Inflammatory macrophage treated with lipopolysaccharide for 4 hours (primary cell): ENCODE results near the gene FAM184B.
"Not testable (repeated sequence)": the region's sequence is repeated elsewhere in the genome, so short reads cannot be mapped to it uniquely, and the experiment has no call there.

ENCODE experiments used
- DNase-seq: peaks from one replicate; pipeline ENCODE4 v3.0.0-alpha.2; 2020

Gene FAM184B

GRCh38 chr4:17680559-17681280 lies 100.7 kb downstream of the FAM184B start:
- DNase-seq: no peak

- no peak for DNase-seq
Measured at GRCh38 chr4:17670423-17670822, 111.0 kb downstream of the FAM184B start.

DNA sequence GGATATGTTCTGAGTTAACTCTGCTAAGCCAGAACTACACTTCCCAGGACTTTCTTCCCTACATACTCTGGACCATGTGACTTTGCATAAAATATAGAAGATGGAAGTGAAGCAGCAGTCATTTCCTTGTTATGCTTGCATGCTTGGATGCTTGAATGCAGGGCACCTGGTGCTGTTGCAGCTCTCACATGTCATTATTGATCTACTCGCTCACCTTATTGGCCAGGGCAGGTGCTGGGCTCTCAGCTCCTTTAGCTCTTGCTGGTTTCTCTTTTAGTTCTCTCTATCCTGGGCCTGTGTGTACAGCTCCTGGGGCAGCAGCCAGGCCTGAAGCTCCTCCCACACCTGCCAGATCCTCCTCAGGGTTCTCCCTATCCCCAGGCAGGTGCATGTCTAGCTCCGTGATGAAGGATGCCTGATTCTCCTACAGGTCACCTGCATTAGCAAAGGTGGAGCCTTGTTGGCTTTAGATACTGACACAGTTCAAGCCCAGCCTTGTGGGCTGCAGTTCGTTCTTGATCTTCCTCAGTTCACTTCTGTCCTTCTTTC lies 113.7 kb downstream of the FAM184B start:
- no peak for DNase-seq

DNA sequence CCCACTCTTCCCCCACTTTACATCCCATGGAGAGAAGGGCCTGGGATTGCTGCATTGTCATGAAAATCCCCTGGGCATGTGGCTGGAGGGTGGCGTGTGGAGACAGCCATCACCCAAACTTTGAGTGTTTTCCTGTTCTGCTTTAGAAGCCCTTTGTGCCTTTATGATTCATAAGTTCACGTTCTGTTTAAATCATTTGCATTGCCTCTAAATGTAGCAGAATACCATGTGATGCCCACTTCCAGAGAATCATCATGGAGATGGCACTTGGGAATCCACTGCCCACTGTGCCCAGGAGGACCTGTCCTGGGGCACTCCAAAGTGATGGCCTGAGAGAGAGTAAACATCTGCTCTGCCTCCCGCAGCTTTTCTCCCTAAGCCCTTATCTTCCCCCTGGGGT lies 114.2 kb downstream of the FAM184B start:
- no peak for DNase-seq

DNA sequence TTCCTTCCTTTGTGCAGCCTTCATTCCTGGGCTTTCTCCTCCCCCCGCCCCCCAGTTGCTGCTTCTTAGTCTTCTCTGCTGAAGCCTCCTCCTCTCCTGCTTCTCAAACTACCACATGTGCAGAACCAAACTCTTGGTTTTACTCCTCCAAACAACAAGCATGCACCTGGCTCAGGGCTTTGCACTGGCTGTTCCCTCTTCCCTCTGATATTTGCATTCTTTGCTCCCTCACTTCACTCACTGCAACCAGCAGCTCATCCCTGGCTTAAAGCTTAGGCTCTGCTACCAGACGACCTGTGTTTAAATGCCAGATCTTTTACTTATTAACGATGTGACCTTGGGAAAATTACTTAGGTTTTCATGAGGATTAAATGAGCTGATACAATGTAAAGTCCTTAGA lies 115.6 kb downstream of the FAM184B start:
- DNase-seq: no peak

GRCh38 chr4:17665346-17665745 lies 116.1 kb downstream of the FAM184B start:
- DNase-seq: no peak

DNA sequence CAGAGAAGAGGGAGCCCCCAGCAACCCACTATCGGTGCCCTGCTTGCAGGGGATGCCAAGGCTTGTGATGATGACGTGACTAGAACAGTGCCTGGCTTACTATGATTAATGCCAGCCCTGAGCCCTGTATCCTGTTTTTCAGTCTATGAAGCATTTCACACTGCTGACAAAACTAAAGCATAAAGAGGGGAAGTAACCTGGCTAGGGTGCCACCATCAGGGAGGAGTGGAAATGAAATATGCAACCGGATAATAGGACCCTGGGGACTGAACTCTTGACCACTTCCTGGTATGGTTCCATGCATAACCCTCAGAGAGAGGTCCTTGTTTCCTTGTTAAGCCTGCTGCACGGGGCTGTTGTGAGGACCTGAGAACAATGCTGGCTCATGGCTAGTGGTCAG lies 116.7 kb downstream of the FAM184B start:
- DNase-seq: peak; percentile 55

GRCh38 chr4:17662694-17663093 lies 118.7 kb downstream of the FAM184B start:
- peak; percentile 77 for DNase-seq

GRCh38 chr4:17659196-17659595 lies 122.2 kb downstream of the FAM184B start:
- not testable (repeated sequence) for DNase-seq

- DNase-seq: no peak
Measured at GRCh38 chr4:17657849-17658248, 123.6 kb downstream of the FAM184B start.

- DNase-seq: no peak
Measured at GRCh38 chr4:17657090-17657489, 124.3 kb downstream of the FAM184B start.

- no peak for DNase-seq
Measured at GRCh38 chr4:17654701-17655100, 126.7 kb downstream of the FAM184B start.

DNA sequence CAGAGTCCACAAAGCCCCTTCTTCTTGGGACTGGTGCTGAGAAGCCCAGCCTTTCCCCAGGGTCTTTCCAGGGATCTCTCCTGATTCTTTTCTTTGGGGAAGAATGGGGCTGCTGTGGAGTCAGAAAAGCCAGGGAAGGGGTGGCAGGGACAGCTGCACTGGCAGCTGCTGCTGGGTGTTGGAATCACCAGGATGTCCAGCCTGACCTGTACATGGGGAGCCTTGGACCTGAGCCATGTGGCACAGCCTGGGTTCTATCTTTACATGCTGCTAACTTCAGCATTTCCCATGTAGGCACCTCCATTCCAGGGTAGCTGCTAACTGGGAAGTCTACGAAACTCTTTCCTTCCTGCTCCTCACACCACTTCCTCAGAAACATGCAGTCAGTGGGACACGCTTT lies 131.0 kb downstream of the FAM184B start:
- no peak for DNase-seq

DNA sequence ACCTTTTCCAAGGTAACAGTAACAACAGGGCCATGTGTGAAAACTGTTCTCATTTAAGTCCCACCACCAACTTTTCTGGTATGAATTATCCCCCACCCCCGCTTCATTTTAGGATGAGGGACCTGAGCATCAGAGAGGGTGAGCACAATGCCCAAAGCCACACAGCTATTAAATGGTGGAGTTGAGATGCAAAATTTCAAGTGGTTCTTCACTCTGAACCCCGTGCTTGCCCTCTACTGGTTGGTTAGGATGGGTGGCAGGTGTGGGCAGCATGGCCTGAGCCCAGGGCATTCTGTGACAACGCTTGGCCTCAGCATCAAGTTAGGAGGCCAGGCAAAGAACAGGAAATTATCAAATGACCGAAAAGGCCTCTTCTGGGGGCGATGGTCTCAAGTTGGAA lies 133.5 kb downstream of the FAM184B start:
- DNase-seq: no peak

GRCh38 chr4:17647176-17647806 lies 134.1 kb downstream of the FAM184B start:
- no peak for DNase-seq

- DNase-seq: no peak
Measured at GRCh38 chr4:17646693-17647092, 134.7 kb downstream of the FAM184B start.

DNA sequence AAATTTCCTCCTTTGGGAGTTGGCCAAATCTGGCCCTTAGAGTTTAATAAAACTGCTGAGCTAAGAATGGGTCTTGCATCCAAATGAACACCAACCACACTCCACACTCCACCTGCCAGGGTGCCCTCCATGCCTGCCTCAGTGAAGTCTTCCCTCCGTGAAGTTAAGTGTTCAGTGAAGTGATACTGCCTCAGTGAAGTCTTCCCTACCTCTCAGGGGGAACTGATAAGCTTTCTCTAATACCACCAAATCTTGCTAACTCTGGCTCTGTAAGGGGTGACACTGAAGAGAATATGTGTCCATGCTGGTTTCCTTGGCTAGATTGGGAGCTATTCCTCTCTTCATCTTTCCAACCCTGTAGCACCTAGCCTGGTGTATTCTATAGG lies 139.0 kb downstream of the FAM184B start:
- no peak for DNase-seq

DNA sequence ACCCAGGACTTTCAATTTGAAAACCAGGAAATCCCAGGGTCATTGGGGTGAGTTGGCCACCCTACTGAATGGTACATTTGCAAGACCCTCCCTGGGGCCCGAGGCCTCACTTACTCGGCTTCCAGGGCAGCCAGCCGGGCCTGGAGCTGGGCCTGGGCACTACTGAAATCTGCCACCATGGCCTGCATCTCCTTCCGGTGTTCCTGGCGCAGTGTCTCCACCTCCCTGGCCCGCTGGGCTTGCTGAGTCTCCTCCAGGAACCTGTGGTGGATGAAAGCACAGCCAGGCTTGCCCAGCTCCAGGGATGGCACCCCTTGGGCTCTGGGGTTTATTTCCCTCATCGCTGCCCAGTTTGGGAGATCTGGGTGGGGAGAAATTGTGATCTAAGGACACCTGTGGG lies 142.3 kb downstream of the FAM184B start:
- no peak for DNase-seq

DNA sequence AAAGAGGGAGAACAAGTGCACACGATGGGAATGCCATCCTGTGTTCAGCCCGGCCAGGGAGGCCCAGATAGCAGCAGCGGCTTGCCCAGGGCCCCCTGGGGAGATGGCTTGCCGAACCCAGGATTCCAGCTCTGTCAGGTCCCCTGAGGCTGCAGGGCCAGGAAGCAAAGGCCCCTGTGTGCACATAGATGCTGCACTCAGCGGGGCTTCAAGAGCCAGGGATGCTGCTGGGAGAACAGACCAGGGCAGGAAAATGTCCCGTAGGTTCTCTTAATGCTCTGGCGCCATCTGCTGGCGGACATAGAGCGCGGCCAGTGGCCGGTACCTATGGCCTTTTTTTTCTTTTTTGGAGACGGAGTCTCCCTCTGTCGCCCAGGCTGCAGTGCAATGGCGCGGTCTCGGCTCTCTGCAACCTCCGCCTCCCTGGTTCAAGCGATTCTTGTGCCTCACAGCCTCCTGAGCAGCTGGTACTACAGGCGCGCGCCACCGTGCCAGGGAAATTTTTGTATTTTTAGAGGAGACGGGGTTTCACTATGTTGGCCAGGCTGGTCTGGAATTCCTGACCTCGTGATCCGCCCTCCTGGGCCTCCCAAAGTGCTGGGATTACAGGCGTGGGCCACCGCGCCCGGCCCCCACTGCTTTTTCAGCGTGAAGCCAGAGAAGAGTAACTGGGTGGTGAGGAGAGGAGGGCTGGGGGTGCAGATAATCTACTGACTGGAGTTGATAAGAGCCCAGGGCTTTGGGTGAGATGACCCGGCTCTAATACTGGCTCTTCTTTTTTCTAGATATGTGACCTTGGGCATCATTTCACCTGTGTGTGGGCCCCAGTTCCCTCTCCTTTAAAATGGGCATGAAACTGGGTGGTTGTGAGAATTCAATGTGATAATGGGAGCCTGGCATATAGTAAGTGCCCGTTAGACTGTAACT lies 144.5 kb downstream of the FAM184B start:
- peak; percentile 66 for DNase-seq

DNA sequence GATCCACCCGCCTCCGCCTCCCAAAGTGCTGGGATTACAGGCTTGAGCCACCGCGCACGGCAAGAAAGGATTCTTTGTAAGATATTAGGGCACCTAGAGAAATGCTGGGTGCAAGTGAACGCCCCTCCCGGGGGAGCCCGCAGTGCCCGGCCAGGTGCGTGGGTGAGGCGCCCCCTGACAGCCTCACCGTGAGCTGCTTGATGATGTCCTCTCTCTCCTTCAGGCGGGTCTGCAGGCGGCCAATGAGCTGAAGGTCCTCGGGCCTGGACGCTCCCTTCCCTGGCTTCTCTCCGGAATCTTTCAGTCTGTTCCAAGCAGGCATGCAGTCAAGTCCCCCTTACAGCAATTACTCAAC lies 145.1 kb downstream of the FAM184B start:
- DNase-seq: no peak

DNA sequence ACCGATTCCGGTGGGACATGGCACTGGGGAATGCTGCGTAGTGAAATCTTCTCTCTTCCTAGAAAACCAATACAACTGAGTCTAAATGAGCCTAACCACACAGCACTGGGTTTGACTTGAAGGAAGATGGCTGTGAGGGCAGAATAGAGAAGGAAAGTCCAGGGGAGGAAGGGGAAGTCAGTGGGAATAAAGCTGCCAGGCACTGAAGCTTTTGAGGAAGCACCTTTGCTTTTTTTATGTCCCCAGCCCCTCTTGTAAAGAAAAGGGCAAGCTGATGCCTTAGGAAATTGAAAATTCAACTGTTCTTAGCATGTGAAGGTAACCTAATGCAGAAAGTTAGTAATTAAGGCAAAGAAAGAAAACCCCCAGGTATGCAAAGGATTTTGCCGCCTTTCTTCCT lies 146.4 kb downstream of the FAM184B start:
- no peak for DNase-seq

- DNase-seq: no peak
Measured at GRCh38 chr4:17633600-17633999, 147.8 kb downstream of the FAM184B start.

DNA sequence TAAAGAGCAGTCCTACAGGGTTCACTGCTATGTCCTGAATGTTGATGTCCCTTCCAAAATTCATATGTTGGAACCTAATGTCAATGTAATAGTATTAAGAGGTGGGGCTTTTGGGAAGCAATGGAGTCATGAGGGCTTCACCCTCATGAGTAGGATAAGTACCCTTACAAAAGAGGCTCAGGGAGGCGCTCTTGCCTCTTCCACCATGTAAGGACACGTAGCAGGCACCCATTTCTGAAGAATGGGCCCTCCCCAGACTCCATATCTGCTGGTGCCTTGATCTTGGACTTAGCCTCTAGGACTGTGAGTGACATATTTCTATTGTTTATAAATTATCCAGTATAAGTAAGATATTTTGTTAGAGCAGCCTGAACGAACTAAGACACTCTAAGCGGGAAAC lies 151.2 kb downstream of the FAM184B start:
- DNase-seq: no peak

DNA sequence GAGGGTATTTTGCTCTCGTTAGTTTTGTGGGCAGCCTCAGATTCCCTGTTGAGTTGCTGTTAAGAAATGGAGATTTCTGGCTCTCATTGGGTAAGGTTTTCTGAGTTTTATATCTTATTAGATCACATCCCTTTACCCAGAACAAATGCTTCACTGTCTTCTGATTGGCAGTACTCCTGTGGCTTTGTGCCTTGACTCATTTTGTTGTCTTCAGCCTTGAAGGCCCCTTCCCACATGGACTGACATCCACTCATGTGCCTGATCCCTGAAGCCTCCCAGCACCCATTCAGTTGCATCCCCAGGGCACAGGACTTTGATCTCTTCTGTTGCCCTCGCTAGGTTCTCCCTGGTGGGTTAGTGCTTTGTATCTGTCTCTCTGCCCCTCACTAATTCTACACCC lies 156.6 kb downstream of the FAM184B start:
- no peak for DNase-seq
